ENCODE data around the gene FYCO1.

FYCO1 gene

GRCh38 chr3:46031747-46032146, 36.1 kb upstream of the FYCO1 start:
- no peak overlapping the region for H2BK5ac ChIP-seq (ENCODE audit: low read length)
- no peak overlapping the region for H3K23ac ChIP-seq (ENCODE audit: low read depth, low read length, poor library complexity)
- H3K79me1 ChIP-seq (ENCODE audit: low read depth, low read length), result peaks cover 2% of the 10 kb centered on the region
- no peak overlapping the region for H3K4ac ChIP-seq (ENCODE audit: low read length)
- no peaks in the 10 kb centered on the region for H3K4me1 ChIP-seq (ENCODE audit: control insufficient read depth in 2 of 2, insufficient read depth in 1 of 2, low read depth in 1 of 2, low read length in 2 of 2)
- H2AFZ ChIP-seq (ENCODE audit: low read length), result no peak overlapping the region
- H2BK15ac ChIP-seq (ENCODE audit: low read length), result no peak overlapping the region
- WGBS, 2 donors (ENCODE audit: extremely low coverage in 2 of 2, insufficient read length in 2 of 2, insufficient replicate concordance in 1 of 2), result no CpG with 5 or more reads among the region's 2 CpGs
- H2BK120ac ChIP-seq (ENCODE audit: low read depth, low read length), result no peak overlapping the region
- H3K27me3 ChIP-seq (ENCODE audit: control insufficient read depth in 3 of 3, insufficient read depth in 3 of 3, low read depth in 1 of 3, low read length in 3 of 3), result peaks cover 0 to 3% (median 0%) of the 10 kb centered on the region in 3 experiments
- no peak overlapping the region for H4K8ac ChIP-seq (ENCODE audit: low read depth, low read length)
- H3K18ac ChIP-seq (ENCODE audit: low read length), result no peak overlapping the region
- no peaks in the 10 kb centered on the region for H3K36me3 ChIP-seq (replicated peaks in 1 of 2; ENCODE audit: control insufficient read depth in 2 of 2, insufficient read depth in 2 of 2, low read length in 2 of 2)
- H2BK12ac ChIP-seq (ENCODE audit: low read length), result no peak overlapping the region
- H3K9ac ChIP-seq (ENCODE audit: low read depth, low read length, poor library complexity), result no peak overlapping the region
- no peak overlapping the region for H3K14ac ChIP-seq (ENCODE audit: low read length)
- DNase-seq (ENCODE audit: low spot score), result no peak
- no peak overlapping the region for H3K4me2 ChIP-seq (ENCODE audit: insufficient read depth, low read length, poor library complexity, severe bottlenecking)
- H4K91ac ChIP-seq (ENCODE audit: low read depth, low read length, poor library complexity), result no peak overlapping the region
- no peak overlapping the region for H3K4me3 ChIP-seq (ENCODE audit: low read length in 2 of 2)
- H3K27ac ChIP-seq (replicated peaks; ENCODE audit: low read length), result no peak overlapping the region
- H2AK5ac ChIP-seq (ENCODE audit: low read depth, low read length), result no peak overlapping the region
- peaks cover 4 to 5% of the 10 kb centered on the region in 2 donors for H3K9me3 ChIP-seq (replicated peaks in 1 of 2; ENCODE audit: control insufficient read depth in 2 of 2, insufficient read depth in 1 of 2, low read depth in 1 of 2, low read length in 2 of 2)

GRCh38 chr3:46031269-46031668, 35.6 kb upstream of the FYCO1 start:
- WGBS, 2 donors (ENCODE audit: extremely low coverage in 2 of 2, insufficient read length in 2 of 2, insufficient replicate concordance in 1 of 2), result no CpG with 5 or more reads among the region's 4 CpGs
- H3K27ac ChIP-seq (replicated peaks; ENCODE audit: low read length), result no peak overlapping the region

GRCh38 chr3:46030626-46031025, 35.0 kb upstream of the FYCO1 start:
- H3K9ac ChIP-seq (ENCODE audit: low read depth, low read length, poor library complexity), result peak overlapping the region; percentile 13
- WGBS, 2 donors (ENCODE audit: extremely low coverage in 2 of 2, insufficient read length in 2 of 2, insufficient replicate concordance in 1 of 2), result no CpG with 5 or more reads among the region's 6 CpGs
- no peak overlapping the region for H3K27ac ChIP-seq (replicated peaks; ENCODE audit: low read length)
- no peak overlapping the region for H3K4me2 ChIP-seq (ENCODE audit: insufficient read depth, low read length, poor library complexity, severe bottlenecking)
- H3K4ac ChIP-seq (ENCODE audit: low read length), result no peak overlapping the region
- peak overlapping the region; percentile 34 for H3K23ac ChIP-seq (ENCODE audit: low read depth, low read length, poor library complexity)
- peaks cover 0 to 3% (median 0%) of the 10 kb centered on the region in 3 experiments for H3K27me3 ChIP-seq (ENCODE audit: control insufficient read depth in 3 of 3, insufficient read depth in 3 of 3, low read depth in 1 of 3, low read length in 3 of 3)
- no peak overlapping the region for H2BK15ac ChIP-seq (ENCODE audit: low read length)
- no peaks in the 10 kb centered on the region for H3K4me1 ChIP-seq (ENCODE audit: control insufficient read depth in 2 of 2, insufficient read depth in 1 of 2, low read depth in 1 of 2, low read length in 2 of 2)
- H2BK12ac ChIP-seq (ENCODE audit: low read length), result no peak overlapping the region
- no peak overlapping the region for H2BK120ac ChIP-seq (ENCODE audit: low read depth, low read length)
- DNase-seq (ENCODE audit: low spot score), result no peak
- no peak overlapping the region for H2AFZ ChIP-seq (ENCODE audit: low read length)
- peak overlapping the region; percentile 14 for H3K18ac ChIP-seq (ENCODE audit: low read length)
- H3K36me3 ChIP-seq (replicated peaks in 1 of 2; ENCODE audit: control insufficient read depth in 2 of 2, insufficient read depth in 2 of 2, low read length in 2 of 2), result no peaks in the 10 kb centered on the region
- no peak overlapping the region for H2BK5ac ChIP-seq (ENCODE audit: low read length)
- H2AK5ac ChIP-seq (ENCODE audit: low read depth, low read length), result peak overlapping the region; percentile 12
- H3K79me1 ChIP-seq (ENCODE audit: low read depth, low read length), result peaks cover 2% of the 10 kb centered on the region
- H3K9me3 ChIP-seq (replicated peaks in 1 of 2; ENCODE audit: control insufficient read depth in 2 of 2, insufficient read depth in 1 of 2, low read depth in 1 of 2, low read length in 2 of 2), result peaks cover 4 to 5% of the 10 kb centered on the region in 2 donors
- no peak overlapping the region for H4K8ac ChIP-seq (ENCODE audit: low read depth, low read length)
- H3K14ac ChIP-seq (ENCODE audit: low read length), result peak overlapping the region; percentile 14
- H3K4me3 ChIP-seq (ENCODE audit: low read length in 2 of 2), result no peak overlapping the region
- H4K91ac ChIP-seq (ENCODE audit: low read depth, low read length, poor library complexity), result no peak overlapping the region

More at GRCh38 chr3:46031269-46031668, 35.6 kb upstream of the FYCO1 start:
- Histone ChIP-seq H3K9ac (ENCODE audit: low read depth, low read length, poor library complexity) (no peak overlapping the region), H3K9me3 (replicated peaks in 1 of 2; ENCODE audit: control insufficient read depth in 2 of 2, insufficient read depth in 1 of 2, low read depth in 1 of 2, low read length in 2 of 2) (peaks cover 4 to 5% of the 10 kb centered on the region in 2 donors), H2BK5ac (ENCODE audit: low read length) (no peak overlapping the region), H4K8ac (ENCODE audit: low read depth, low read length) (no peak overlapping the region), H3K79me1 (ENCODE audit: low read depth, low read length) (peaks cover 2% of the 10 kb centered on the region), H3K23ac (ENCODE audit: low read depth, low read length, poor library complexity) (no peak overlapping the region), H3K4me3 (ENCODE audit: low read length in 2 of 2) (no peak overlapping the region), H2BK12ac (ENCODE audit: low read length) (no peak overlapping the region), H3K4me1 (ENCODE audit: control insufficient read depth in 2 of 2, insufficient read depth in 1 of 2, low read depth in 1 of 2, low read length in 2 of 2) (no peaks in the 10 kb centered on the region), H4K91ac (ENCODE audit: low read depth, low read length, poor library complexity) (no peak overlapping the region), H3K18ac (ENCODE audit: low read length) (peak overlapping the region; percentile 24), H3K4ac (ENCODE audit: low read length) (no peak overlapping the region), H3K4me2 (ENCODE audit: insufficient read depth, low read length, poor library complexity, severe bottlenecking) (no peak overlapping the region), H3K36me3 (replicated peaks in 1 of 2; ENCODE audit: control insufficient read depth in 2 of 2, insufficient read depth in 2 of 2, low read length in 2 of 2) (no peaks in the 10 kb centered on the region), H2BK120ac (ENCODE audit: low read depth, low read length) (no peak overlapping the region), H3K27me3 (ENCODE audit: control insufficient read depth in 3 of 3, insufficient read depth in 3 of 3, low read depth in 1 of 3, low read length in 3 of 3) (peaks cover 0 to 3% (median 0%) of the 10 kb centered on the region in 3 experiments), H2AK5ac (ENCODE audit: low read depth, low read length) (no peak overlapping the region), H3K14ac (ENCODE audit: low read length) (no peak overlapping the region), H2BK15ac (ENCODE audit: low read length) (no peak overlapping the region), H2AFZ (ENCODE audit: low read length) (no peak overlapping the region)
- DNase-seq (ENCODE audit: low spot score), result no peak

- Histone ChIP-seq H3K9me3 (replicated peaks in 1 of 2; ENCODE audit: control insufficient read depth in 2 of 2, insufficient read depth in 1 of 2, low read depth in 1 of 2, low read length in 2 of 2) (peaks cover 4 to 5% of the 10 kb centered on the region in 2 donors), H3K4me1 (ENCODE audit: control insufficient read depth in 2 of 2, insufficient read depth in 1 of 2, low read depth in 1 of 2, low read length in 2 of 2) (no peaks in the 10 kb centered on the region), H2BK12ac (ENCODE audit: low read length) (no peak overlapping the region), H2AFZ (ENCODE audit: low read length) (no peak overlapping the region), H3K27me3 (ENCODE audit: control insufficient read depth in 3 of 3, insufficient read depth in 3 of 3, low read depth in 1 of 3, low read length in 3 of 3) (no peaks in the 10 kb centered on the region), H2BK5ac (ENCODE audit: low read length) (no peak overlapping the region), H3K79me1 (ENCODE audit: low read depth, low read length) (peaks cover 2% of the 10 kb centered on the region), H3K27ac (replicated peaks; ENCODE audit: low read length) (no peak overlapping the region), H2BK120ac (ENCODE audit: low read depth, low read length) (no peak overlapping the region), H4K8ac (ENCODE audit: low read depth, low read length) (no peak overlapping the region), H3K4ac (ENCODE audit: low read length) (no peak overlapping the region), H3K4me2 (ENCODE audit: insufficient read depth, low read length, poor library complexity, severe bottlenecking) (no peak overlapping the region), H3K4me3 (ENCODE audit: low read length in 2 of 2) (no peak overlapping the region), H4K91ac (ENCODE audit: low read depth, low read length, poor library complexity) (no peak overlapping the region), H2BK15ac (ENCODE audit: low read length) (no peak overlapping the region), H3K18ac (ENCODE audit: low read length) (no peak overlapping the region), H3K23ac (ENCODE audit: low read depth, low read length, poor library complexity) (no peak overlapping the region), H2AK5ac (ENCODE audit: low read depth, low read length) (no peak overlapping the region), H3K14ac (ENCODE audit: low read length) (no peak overlapping the region), H3K9ac (ENCODE audit: low read depth, low read length, poor library complexity) (no peak overlapping the region), H3K36me3 (replicated peaks in 1 of 2; ENCODE audit: control insufficient read depth in 2 of 2, insufficient read depth in 2 of 2, low read length in 2 of 2) (no peaks in the 10 kb centered on the region)
- no CpG with 5 or more reads among the region's 1 CpG for WGBS, 2 donors (ENCODE audit: extremely low coverage in 2 of 2, insufficient read length in 2 of 2, insufficient replicate concordance in 1 of 2)
- DNase-seq (ENCODE audit: low spot score), result no peak
Observed at GRCh38 chr3:46029953-46030543, 34.4 kb upstream of the FYCO1 start.

Data from neuronal stem cell (in vitro differentiated cells).